ENCODE measurements around the gene KCNE4. TPM values are rescaled to one million over a fixed set of nuclear protein-coding genes. Genes with fewer than 3 reads are reported as not detected.

The KCNE4 gene
- total RNA-seq, 1 experiment from 2014 or later: not detected

GRCh38 chr2:223007531-223007930 is 44.5 kb upstream of the KCNE4 start:
- peak; percentile 24 for DNase-seq
- BruUV-seq (replicated peaks): no TSS peak
- intact Hi-C loops (cut with micrococcal nuclease): no loop called here
- Histone ChIP-seq H3K79me2 (ENCODE audit: low read length) (no peaks in the 10 kb centered on the region), H3K27ac (ENCODE audit: low read length) (no peak overlapping the region), H3K4me2 (ENCODE audit: low read length) (no peak overlapping the region), H3F3A (ENCODE audit: low read length, unreplicated experiment) (no peaks in the 10 kb centered on the region), H3K9ac (ENCODE audit: low read length) (no peak overlapping the region), H4K20me1 (ENCODE audit: low read length) (no peaks in the 10 kb centered on the region), H3K4me1 (ENCODE audit: insufficient read depth, low read length) (peaks cover 15% of the 10 kb centered on the region; the same call in 1 of the 2 replicates), H2AFZ (ENCODE audit: low read length) (no peak overlapping the region), H3K4me3 (ENCODE audit: low read length) (no peak overlapping the region), H3K9me3 (ENCODE audit: low read length) (no peaks in the 10 kb centered on the region), H3K27me3 (ENCODE audit: low read length) (no peaks in the 10 kb centered on the region), H3K36me3 (ENCODE audit: low read depth, low read length) (no peaks in the 10 kb centered on the region), H3K9me2 (replicated peaks; ENCODE audit: low read length) (0 out of 2 replicates have a peak, but pooled peaks cover 2% of the 10 kb centered on the region)
- TF ChIP-seq CTCF (conservative IDR thresholded peaks at IDR 0.05; ENCODE audit: low read depth, low read length) (no peak), EZH2 (IDR thresholded peaks at IDR 0.05; ENCODE audit: low read length, unreplicated experiment) (no peak), EZH2phosphoT487 (IDR thresholded peaks at IDR 0.05; ENCODE audit: borderline replicate concordance, low read length) (no peak)
- CTCF ChIA-PET: no interaction called here
- ATAC-seq: peak; percentile 46; the same call in 1 of the 2 replicates
- POLR2A ChIA-PET (ENCODE audit: unreplicated experiment): no interaction called here

GRCh38 chr2:223008162-223008561 is 43.8 kb upstream of the KCNE4 start:
- no TSS peak for BruUV-seq (replicated peaks)
- ATAC-seq (no peak), DNase-seq (no peak)
- peaks cover 15% of the 10 kb centered on the region; the same call in 1 of the 2 replicates for H3K4me1 ChIP-seq (ENCODE audit: insufficient read depth, low read length)
- H3K79me2 ChIP-seq (ENCODE audit: low read length): no peaks in the 10 kb centered on the region
- no peaks in the 10 kb centered on the region for H3F3A ChIP-seq (ENCODE audit: low read length, unreplicated experiment)
- H3K27ac ChIP-seq (ENCODE audit: low read length): no peak overlapping the region
- TF ChIP-seq EZH2phosphoT487 (IDR thresholded peaks at IDR 0.05; ENCODE audit: borderline replicate concordance, low read length): no peak
- no peak for TF ChIP-seq EZH2 (IDR thresholded peaks at IDR 0.05; ENCODE audit: low read length, unreplicated experiment)
- no peak for TF ChIP-seq CTCF (conservative IDR thresholded peaks at IDR 0.05; ENCODE audit: low read depth, low read length)
- H2AFZ ChIP-seq (ENCODE audit: low read length): no peak overlapping the region
- H3K9me3 ChIP-seq (ENCODE audit: low read length): no peaks in the 10 kb centered on the region
- intact Hi-C loops (cut with micrococcal nuclease): no loop called here
- no peaks in the 10 kb centered on the region for H3K27me3 ChIP-seq (ENCODE audit: low read length)
- CTCF ChIA-PET: no interaction called here
- H3K4me3 ChIP-seq (ENCODE audit: low read length): no peak overlapping the region
- H3K36me3 ChIP-seq (ENCODE audit: low read depth, low read length): no peaks in the 10 kb centered on the region
- 0 out of 2 replicates have a peak, but pooled peaks cover 2% of the 10 kb centered on the region for H3K9me2 ChIP-seq (replicated peaks; ENCODE audit: low read length)
- POLR2A ChIA-PET (ENCODE audit: unreplicated experiment): no interaction called here
- H4K20me1 ChIP-seq (ENCODE audit: low read length): no peaks in the 10 kb centered on the region
- H3K9ac ChIP-seq (ENCODE audit: low read length): no peak overlapping the region
- no peak overlapping the region for H3K4me2 ChIP-seq (ENCODE audit: low read length)

- CTCF ChIA-PET: no interaction called here
- TF ChIP-seq EZH2phosphoT487 (IDR thresholded peaks at IDR 0.05; ENCODE audit: borderline replicate concordance, low read length): no peak
- TF ChIP-seq CTCF (conservative IDR thresholded peaks at IDR 0.05; ENCODE audit: low read depth, low read length): no peak
- TF ChIP-seq EZH2 (IDR thresholded peaks at IDR 0.05; ENCODE audit: low read length, unreplicated experiment): no peak
- DNase-seq: no peak
- Histone ChIP-seq H3K79me2 (ENCODE audit: low read length) (no peaks in the 10 kb centered on the region), H3K9me2 (replicated peaks; ENCODE audit: low read length) (0 out of 2 replicates have a peak, but pooled peaks cover 2% of the 10 kb centered on the region), H3K36me3 (ENCODE audit: low read depth, low read length) (no peaks in the 10 kb centered on the region), H3K4me1 (ENCODE audit: insufficient read depth, low read length) (peaks cover 15% of the 10 kb centered on the region; the same call in 1 of the 2 replicates), H2AFZ (ENCODE audit: low read length) (no peak overlapping the region), H4K20me1 (ENCODE audit: low read length) (no peaks in the 10 kb centered on the region), H3K9ac (ENCODE audit: low read length) (no peak overlapping the region), H3K9me3 (ENCODE audit: low read length) (no peaks in the 10 kb centered on the region), H3K27me3 (ENCODE audit: low read length) (no peaks in the 10 kb centered on the region), H3K4me2 (ENCODE audit: low read length) (no peak overlapping the region), H3K27ac (ENCODE audit: low read length) (no peak overlapping the region), H3K4me3 (ENCODE audit: low read length) (no peak overlapping the region), H3F3A (ENCODE audit: low read length, unreplicated experiment) (no peaks in the 10 kb centered on the region)
- no TSS peak for BruUV-seq (replicated peaks)
- no peak for ATAC-seq
- POLR2A ChIA-PET (ENCODE audit: unreplicated experiment): no interaction called here
- intact Hi-C loops (cut with micrococcal nuclease): no loop called here
Measured at GRCh38 chr2:223008956-223009355, 43.0 kb upstream of the KCNE4 start.

All from PC-3 (cell line).